Activated CD8-positive, alpha-beta T cell treated with anti-CD3 and anti-CD28 coated beads for 36 hours (primary cell): Measurements from ENCODE around the gene PRXL2C. TPM values are rescaled to one million over a fixed set of nuclear protein-coding genes. Genes with fewer than 3 reads are reported as not detected.
A peak's percentile ranks its signal among the peaks of the same experiment; 100 is the strongest.
"Not testable (repeated sequence)": the region's sequence is repeated elsewhere in the genome, so short reads cannot be mapped to it uniquely, and the experiment has no call there.

Experiments used
- ATAC-seq: fragments of 200-7000 bp; cut with Tn5 transposase; one replicate; pipeline ENCODE4 v1.10.0; 2021; ENCODE audit warnings: mild to moderate bottlenecking, moderate library complexity
- CTCF ChIA-PET: fragments of 350-600 bp; sonication (Branson Sonifier 250); formaldehyde crosslinking; loops from one replicate; lab custom pipeline; 2021; ENCODE audit warnings: antibody characterized with exemption; lab: Charles Lee
- POLR2A ChIA-PET: fragments of 350-600 bp; sonication (Branson Sonifier 250); formaldehyde crosslinking; loops from one replicate; lab custom pipeline; 2021; ENCODE audit warnings: antibody characterized with exemption; lab: Charles Lee
- DNase-seq: peaks from one replicate; pipeline ENCODE4 v3.0.0-alpha.2; 2020
- H3K27ac Mint-ChIP-seq: one replicate; pipeline ENCODE4 v1.8.0; 2021; ENCODE audit warnings: mild to moderate bottlenecking, mixed read lengths
- H3K27me3 Mint-ChIP-seq: one replicate; pipeline ENCODE4 v1.8.0; 2021; ENCODE audit warnings: mixed read lengths
- H3K36me3 Mint-ChIP-seq: one replicate; pipeline ENCODE4 v1.8.0; 2021; ENCODE audit warnings: low read depth, mixed read lengths
- H3K4me1 Mint-ChIP-seq: one replicate; pipeline ENCODE4 v1.8.0; 2021; ENCODE audit warnings: low read depth, mixed read lengths
- H3K4me3 Mint-ChIP-seq: one replicate; pipeline ENCODE4 v1.8.0; 2021; ENCODE audit warnings: mild to moderate bottlenecking, moderate library complexity, mixed read lengths
- H3K9me3 Mint-ChIP-seq: one replicate; pipeline ENCODE4 v1.8.0; 2021; ENCODE audit warnings: mixed read lengths
- intact Hi-C: fragments of 100-400 bp; cut with micrococcal nuclease; formaldehyde crosslinking; loops from one replicate; pipeline ENCODE4 v1.10.0; 2022
- total RNA-seq, 2 experiments: library from RNA; stranded (reverse); gene quantifications; one replicate each; pipeline ENCODE4 v1.2.3, GENCODE V29; 2021
- TF ChIP-seq, protein P1 (sequence below): fragments of 200-600 bp; IDR thresholded peaks from one replicate; pipeline ENCODE4 v1.8.0; 2022; ENCODE audit warnings: antibody characterized with exemption, mild to moderate bottlenecking

PRXL2C gene, protein sequence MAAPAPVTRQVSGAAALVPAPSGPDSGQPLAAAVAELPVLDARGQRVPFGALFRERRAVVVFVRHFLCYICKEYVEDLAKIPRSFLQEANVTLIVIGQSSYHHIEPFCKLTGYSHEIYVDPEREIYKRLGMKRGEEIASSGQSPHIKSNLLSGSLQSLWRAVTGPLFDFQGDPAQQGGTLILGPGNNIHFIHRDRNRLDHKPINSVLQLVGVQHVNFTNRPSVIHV
- 1 to 10 TPM; 2.5 to 5.2 TPM for total RNA-seq

DNA sequence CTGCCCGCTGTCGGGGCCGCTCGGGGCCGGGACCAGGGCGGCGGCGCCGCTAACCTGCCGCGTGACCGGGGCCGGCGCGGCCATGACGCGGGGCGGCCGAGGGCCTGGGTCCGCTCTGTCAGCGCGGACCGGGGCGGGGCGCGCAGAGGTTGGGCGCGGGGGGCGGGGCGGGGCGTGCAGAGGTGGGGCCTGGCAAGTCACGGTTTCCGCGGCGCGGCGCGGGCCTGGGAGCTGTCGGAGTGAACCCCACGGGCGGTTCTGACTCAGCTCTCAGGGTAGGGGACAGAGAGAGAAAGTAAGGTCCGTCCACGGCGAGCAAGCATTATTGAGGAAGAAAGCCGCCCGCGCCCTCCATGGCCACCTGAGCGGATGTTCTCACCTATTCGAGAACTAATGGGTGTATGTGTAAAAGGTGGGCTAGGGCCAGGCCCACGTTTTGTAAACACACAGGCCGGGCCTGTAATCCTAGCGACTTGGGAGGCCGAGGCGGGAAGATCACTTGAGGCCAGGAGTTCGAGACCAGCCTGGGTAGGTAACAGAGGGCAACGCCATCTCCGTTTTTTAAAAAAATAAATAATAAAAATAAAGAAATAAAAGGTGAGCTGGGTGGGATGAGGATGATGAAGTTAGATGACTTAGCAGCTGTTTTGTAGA lies at the start of gene PRXL2C:
Gene PRXL2C, minus strand, starts transcription at position 120 of the 654 bp plus-strand sequence. Its CDS starts 36 bp downstream, at position 84.
- intact Hi-C loops = no loop called here
- ATAC-seq (peak; percentile 81), DNase-seq (peak; percentile 82)
- H3K36me3 Mint-ChIP-seq = no peaks in the 10 kb centered on the region
- ChIA-PET POLR2A (interaction anchor here (1.7 kb wide), 1 partner anchor 230 kb away, joined by 4 read pairs; no protein-coding TSS in a partner anchor), CTCF (interaction anchor here (1.6 to 2.7 kb wide), 3 partner anchors 12 to 327 kb away, joined by 5 to 7 read pairs (median 7); no protein-coding TSS in a partner anchor)
- H3K9me3 Mint-ChIP-seq = no peaks in the 10 kb centered on the region
- peaks cover 12% of the 10 kb centered on the region for H3K4me1 Mint-ChIP-seq
- H3K27me3 Mint-ChIP-seq = no peaks in the 10 kb centered on the region
- TF ChIP-seq, protein P1, sequence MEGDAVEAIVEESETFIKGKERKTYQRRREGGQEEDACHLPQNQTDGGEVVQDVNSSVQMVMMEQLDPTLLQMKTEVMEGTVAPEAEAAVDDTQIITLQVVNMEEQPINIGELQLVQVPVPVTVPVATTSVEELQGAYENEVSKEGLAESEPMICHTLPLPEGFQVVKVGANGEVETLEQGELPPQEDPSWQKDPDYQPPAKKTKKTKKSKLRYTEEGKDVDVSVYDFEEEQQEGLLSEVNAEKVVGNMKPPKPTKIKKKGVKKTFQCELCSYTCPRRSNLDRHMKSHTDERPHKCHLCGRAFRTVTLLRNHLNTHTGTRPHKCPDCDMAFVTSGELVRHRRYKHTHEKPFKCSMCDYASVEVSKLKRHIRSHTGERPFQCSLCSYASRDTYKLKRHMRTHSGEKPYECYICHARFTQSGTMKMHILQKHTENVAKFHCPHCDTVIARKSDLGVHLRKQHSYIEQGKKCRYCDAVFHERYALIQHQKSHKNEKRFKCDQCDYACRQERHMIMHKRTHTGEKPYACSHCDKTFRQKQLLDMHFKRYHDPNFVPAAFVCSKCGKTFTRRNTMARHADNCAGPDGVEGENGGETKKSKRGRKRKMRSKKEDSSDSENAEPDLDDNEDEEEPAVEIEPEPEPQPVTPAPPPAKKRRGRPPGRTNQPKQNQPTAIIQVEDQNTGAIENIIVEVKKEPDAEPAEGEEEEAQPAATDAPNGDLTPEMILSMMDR = no peak
- H3K4me3 Mint-ChIP-seq = peak within 1 kb of the TSS; percentile 82
- H3K27ac Mint-ChIP-seq = peak within 1 kb of the TSS; percentile 84

DNA sequence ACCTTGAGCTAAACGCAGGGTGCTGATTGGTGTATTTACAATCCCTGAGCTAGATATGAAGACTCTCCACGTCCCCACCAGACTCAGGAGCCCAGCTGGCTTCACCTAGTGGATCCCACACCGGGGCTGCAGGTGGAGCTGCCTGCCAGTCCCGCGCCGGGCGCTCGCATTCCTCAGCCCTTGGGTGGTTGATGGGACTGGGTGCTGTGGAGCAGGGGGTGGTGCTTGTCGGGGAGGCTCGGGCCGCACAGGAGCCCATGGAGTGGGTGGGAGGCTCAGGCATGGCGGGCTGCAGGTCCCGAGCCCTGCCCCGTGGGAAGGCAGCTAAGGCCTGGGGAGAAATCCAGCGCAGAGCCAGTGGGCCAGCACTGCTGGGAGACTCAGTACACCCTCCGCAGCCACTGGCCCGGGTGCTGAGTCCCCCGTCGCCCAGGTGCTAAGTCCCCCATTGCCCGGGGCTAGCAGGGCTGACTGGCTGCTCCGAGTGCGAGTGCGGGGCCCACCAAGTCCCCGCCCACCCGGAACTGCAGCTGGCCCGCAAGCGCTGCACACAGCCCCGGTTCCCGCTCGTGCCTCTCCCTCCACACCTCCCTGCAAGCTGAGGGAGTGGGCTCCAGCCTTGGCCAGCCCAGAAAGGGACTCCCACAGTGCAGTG lies 45.7 kb upstream of the PRXL2C start:
- DNase-seq, H3K4me3 Mint-ChIP-seq, CTCF ChIA-PET, H3K4me1 Mint-ChIP-seq, H3K27ac Mint-ChIP-seq, intact Hi-C loops, POLR2A ChIA-PET, H3K36me3 Mint-ChIP-seq, H3K27me3 Mint-ChIP-seq, ATAC-seq: not testable (repeated sequence)
- peaks cover 19% of the 10 kb centered on the region for H3K9me3 Mint-ChIP-seq

DNA sequence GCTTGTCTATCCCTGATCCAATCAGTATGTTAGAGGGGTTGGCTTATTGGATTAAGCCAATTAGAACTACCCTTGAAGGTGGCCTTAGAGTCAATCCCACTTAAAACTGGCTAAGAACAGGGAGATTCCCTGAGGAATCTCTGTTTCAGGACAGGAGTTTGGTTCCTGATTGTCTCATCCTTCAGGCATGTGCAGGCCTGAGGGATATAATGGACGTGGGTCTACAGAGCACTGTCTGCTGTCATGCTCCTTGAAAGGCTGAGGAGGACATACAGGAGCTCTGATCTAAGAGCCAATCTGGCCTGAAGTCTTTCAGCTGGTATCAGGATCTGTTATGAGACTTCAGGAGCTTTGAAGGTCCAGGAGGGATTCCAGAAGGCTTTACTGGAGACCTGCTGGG lies 36.2 kb upstream of the PRXL2C start:
- CTCF ChIA-PET = no interaction called here
- ATAC-seq (no peak), DNase-seq (no peak)
- TF ChIP-seq, protein P1 = no peak
- Mint-ChIP-seq H3K9me3 (peaks cover 18% of the 10 kb centered on the region), H3K4me1 (peaks cover 4% of the 10 kb centered on the region), H3K27me3 (peaks cover 2% of the 10 kb centered on the region), H3K36me3 (peaks cover 5% of the 10 kb centered on the region), H3K27ac (no peak overlapping the region), H3K4me3 (no peak overlapping the region)
- POLR2A ChIA-PET = no interaction called here
- intact Hi-C loops = no loop called here

DNA sequence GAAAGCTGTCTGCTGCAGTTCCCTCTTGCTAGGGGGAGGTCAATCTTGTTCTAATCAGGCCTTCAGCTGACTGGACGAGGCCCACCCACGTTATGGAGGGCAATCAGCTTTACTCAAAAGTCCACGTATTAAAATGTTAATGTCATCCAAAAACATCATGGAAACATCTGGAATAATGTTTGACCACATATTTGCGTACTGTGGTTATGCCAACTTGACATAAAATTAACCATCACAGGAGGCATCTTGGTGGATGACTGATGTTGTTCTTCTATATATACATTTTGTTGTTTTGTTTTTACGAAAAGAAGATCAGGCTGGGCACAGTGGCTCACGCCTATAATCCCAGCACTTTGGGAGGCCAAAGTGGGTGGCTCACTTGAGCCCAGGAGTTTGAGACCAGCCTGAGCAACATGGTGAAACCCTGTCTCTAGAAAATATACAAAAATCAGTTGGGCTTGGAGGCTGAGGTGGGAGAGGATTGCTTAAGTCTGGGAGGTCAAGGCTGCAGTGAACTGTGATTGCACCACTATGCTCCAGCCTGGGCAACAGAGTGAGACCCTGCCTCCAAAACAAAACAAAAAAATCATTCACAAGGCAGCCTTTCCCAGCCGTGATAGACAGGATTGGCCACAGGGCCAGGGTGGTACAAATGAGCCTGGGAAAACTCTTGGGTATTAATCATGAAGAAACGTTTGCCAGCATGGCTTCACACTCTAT lies 33.8 kb upstream of the PRXL2C start:
- H3K27me3 Mint-ChIP-seq = peaks cover 2% of the 10 kb centered on the region
- no peak overlapping the region for H3K27ac Mint-ChIP-seq
- H3K36me3 Mint-ChIP-seq = peaks cover 5% of the 10 kb centered on the region
- H3K4me3 Mint-ChIP-seq = no peak overlapping the region
- H3K9me3 Mint-ChIP-seq = peaks cover 18% of the 10 kb centered on the region
- DNase-seq = no peak
- ATAC-seq = no peak
- intact Hi-C loops = no loop called here
- POLR2A ChIA-PET = no interaction called here
- TF ChIP-seq, protein P1 = no peak
- CTCF ChIA-PET = no interaction called here
- H3K4me1 Mint-ChIP-seq = peaks cover 4% of the 10 kb centered on the region

DNA sequence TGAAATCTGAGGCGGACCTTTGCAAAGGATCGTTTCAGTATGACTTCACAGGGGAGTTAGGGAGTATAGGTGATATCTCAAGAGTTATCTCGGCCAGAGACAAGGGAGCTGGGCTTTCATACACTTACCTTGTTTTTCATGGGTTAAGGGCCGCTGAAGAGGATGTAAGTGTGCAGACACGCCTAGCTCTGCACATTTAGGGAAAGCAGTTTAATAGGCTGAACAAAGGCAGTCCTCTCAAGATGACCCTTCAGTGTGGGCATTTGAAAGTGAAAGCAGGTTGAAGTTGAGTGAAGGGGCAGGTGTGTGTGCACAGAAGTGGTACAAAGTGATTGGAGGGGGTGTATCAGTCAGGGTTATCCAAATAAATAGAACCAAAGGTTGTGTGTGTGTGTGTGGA lies 33.1 kb upstream of the PRXL2C start:
- DNase-seq (no peak), ATAC-seq (no peak)
- intact Hi-C loops = no loop called here
- Mint-ChIP-seq H3K27me3 (peaks cover 2% of the 10 kb centered on the region), H3K4me3 (no peak overlapping the region), H3K27ac (no peak overlapping the region), H3K36me3 (peaks cover 3% of the 10 kb centered on the region), H3K4me1 (peaks cover 4% of the 10 kb centered on the region), H3K9me3 (peaks cover 16% of the 10 kb centered on the region)
- POLR2A ChIA-PET = no interaction called here
- CTCF ChIA-PET = no interaction called here
- TF ChIP-seq, protein P1 = no peak
